GM18909 (cell line): ENCODE results near the gene RPS15A.
"Not testable (repeated sequence)": the region's sequence is repeated elsewhere in the genome, so short reads cannot be mapped to it uniquely, and the experiment has no call there.

Experiments used
- ATAC-seq: cut with Tn5 transposase; IDR thresholded peaks from one replicate; pipeline ENCODE4 v1.9.1; 2021; ENCODE audit warnings: mild to moderate bottlenecking; ENCODE audit not compliant: unreplicated experiment, poor library complexity

Gene RPS15A

DNA sequence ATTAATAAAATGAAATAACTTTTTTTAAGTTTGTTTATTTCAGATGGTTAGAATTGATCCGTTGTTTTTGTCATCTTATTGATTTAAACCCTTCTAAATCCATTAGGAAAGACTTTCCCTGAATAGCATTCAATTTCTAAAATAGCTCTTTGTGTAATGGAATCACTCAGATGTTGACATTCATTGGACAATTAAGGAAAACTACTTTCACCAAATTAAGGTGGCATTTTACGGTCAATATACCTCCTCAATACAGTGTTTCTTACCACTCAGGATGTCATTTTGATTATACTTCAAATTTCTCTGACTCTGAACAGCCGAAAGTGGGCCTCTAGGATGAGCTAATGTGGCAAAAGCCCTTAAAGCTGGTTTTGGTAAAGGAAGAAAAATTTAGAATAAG is 9.4 kb upstream of the RPS15A start:
- ATAC-seq, result no peak

DNA sequence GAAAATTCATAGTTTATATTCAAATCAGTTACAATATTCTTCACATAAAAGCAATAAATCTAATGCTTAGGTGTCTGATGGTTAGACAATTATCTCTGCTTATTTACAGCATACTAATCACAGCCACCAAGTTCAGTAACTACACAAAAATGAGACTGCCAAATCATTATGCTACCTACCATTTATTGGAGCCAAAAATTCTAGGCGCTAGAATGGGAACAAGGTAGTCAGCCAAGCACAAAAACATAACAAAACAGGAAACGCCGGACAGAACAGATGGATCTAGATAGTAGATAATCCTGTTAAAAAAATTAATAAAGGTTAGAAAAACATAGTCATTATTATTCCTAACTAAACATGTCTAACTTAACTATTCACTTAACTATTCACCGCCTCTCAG is 7.6 kb upstream of the RPS15A start:
- ATAC-seq, result no peak

DNA sequence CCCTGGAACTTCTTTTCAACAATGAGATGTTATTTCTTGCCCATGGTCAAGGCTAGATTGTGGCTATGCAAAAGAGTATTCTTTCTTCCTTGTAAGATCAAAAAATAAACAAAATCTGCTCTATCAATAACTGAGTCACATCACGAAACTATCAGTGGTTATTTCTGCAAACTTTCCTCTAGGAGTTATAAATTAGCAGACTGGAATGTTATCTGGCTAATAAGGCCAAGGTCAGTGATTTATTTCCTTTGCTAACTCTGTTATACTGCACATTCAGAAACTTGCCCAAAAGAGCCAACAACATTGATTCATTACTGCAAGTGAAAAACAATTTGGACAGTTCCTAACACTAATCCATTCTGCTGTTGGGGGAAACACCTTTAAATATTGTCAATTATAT is 6.2 kb upstream of the RPS15A start:
- ATAC-seq, result no peak

DNA sequence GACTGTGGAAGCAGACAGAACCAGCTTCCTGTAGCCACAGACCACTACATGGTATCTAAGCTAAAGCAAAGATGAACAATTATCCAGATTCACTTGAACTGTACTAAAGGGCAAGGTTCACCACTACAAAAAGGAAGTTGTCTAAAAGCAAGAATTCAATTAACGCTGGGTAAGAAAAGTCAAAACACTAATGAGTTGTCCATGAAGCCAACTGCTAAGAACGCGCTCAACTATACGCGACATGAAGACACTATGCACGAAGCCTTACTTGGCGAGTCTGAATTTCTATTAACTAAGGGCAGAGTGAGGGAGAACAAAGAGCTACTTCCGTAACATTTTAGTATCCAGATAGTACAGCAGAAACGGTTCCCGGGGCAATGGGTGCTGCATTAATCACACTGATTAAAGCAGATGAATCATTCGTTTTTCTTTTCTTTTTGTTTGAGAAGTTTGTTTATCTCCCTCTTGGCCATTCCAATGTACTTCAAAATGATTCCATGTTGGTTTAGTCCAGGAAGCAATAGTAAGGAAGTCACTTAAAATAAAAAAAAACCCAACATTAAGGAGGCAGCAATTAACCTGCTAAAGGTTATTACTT is 2.8 kb upstream of the RPS15A start:
- ATAC-seq, result no peak

DNA sequence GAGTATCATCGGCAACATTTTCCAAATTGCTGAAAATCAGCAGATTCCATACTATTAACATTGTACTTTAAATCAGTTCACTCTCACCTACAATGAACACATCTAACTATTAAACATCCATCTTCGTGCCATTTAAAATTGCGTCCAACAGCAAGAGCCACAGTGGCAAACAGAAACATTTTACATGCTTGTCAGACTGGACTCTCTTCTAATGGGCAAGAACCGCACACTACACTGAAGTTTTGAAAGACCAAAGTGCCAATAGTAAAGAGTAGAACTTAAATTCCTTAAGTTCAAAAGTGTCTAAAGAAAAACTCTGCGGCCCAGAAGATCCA is 652 bp downstream of the RPS15A start:
- ATAC-seq, result no peak

DNA sequence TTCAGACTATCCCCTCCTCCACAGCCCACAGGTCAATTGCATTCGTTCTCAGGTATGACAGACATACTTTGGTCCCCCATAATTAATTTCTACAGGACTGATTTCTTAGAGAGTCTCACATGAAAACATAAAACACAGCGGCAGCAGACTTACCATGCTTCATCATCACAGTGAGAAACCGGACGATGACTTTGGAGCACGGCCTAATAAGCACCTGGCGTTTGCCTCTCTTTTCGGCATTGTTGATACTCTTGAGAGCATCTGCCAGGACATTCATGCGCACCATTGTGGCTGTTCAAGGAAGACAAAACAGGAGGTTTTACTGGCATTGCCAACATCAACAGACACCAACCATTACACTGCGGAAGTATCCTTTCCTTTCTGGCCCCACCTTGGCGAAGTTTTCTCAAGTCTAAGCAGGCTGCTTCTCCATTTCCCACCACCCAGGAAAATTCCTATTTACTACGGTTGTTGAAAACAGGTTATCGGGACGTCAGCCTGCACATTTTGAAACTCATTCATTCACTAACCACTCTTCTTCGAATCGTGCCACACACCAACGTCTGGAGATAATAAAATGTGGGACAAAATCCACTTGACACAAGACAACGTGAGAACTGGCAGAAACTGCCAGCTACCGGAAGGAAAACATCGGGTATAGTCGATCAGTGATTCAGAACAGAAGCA is 1.2 kb downstream of the RPS15A start:
- ATAC-seq, result no peak

DNA sequence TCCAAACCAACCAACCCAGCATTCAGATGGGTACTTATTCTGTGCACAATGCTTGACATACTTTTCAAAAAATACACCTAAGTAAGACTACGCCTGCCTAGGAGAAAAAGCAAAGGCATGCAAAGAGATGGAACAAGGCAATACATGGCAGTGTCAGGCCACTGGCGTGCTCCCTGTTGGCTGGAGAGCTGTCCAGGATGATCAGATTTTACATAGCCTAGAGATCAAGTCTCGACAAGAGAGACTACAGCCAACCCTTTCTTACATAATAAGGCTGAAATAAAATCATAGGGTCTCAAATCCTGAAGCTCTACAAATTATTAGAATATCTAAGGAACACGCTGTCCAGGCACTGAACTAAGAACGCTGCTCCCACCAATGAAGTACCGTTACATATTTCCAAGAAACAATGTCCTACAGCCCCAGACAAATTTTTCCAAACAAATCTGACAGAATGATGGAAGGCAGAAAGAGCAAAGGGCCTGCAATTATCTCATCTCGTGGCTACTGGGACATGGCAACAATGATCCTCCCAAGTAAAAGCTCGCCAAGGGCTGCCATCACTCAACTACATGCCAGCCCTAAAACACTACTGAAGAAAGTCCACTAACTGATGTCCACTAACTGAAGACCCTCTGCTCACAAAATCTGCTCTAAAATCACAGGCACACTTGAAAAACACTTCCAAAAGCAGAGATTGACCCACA is 5.1 kb downstream of the RPS15A start:
- ATAC-seq, result no peak

DNA sequence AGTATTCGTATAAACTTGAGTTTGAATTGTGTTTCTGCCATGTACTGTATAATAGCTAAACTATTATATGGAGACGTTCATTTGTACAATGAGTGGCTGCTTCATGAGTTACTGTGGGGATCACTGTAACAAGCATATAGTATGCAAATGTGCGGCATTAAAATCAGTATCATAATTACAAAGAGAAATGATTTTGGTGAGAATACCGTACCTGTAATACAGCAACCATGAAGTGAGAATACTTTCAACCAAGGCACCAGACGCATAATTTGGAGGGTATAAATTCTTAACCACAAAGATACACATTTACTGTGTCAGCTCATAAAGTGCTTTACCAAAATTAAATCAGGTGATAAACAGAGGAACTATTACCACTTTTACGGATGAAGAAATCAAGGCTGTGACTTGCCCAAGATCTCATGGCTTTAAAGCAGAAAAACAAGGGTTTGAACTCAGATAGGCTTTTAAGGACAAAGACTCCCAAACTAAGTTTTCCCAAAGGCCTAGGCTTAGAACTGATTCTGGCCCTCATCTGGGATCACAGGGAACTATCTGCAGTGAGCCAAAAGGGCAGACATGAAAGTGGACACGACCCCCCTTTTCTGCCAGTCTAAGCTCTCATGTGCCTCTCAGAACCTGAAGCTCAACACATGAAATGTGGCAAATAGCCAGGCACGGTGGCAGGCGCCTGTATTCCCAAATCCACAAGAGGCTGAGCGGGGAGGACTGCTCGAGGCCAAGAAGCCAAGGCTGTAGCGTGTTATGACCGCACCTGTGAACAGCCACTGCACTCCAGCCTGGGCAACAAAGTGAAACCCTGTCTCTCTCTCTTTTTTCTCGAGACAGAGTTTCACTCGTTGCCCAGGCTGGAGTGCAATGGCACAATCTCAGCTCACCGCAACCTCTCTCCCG is 6.4 kb downstream of the RPS15A start:
- no peak for ATAC-seq

DNA sequence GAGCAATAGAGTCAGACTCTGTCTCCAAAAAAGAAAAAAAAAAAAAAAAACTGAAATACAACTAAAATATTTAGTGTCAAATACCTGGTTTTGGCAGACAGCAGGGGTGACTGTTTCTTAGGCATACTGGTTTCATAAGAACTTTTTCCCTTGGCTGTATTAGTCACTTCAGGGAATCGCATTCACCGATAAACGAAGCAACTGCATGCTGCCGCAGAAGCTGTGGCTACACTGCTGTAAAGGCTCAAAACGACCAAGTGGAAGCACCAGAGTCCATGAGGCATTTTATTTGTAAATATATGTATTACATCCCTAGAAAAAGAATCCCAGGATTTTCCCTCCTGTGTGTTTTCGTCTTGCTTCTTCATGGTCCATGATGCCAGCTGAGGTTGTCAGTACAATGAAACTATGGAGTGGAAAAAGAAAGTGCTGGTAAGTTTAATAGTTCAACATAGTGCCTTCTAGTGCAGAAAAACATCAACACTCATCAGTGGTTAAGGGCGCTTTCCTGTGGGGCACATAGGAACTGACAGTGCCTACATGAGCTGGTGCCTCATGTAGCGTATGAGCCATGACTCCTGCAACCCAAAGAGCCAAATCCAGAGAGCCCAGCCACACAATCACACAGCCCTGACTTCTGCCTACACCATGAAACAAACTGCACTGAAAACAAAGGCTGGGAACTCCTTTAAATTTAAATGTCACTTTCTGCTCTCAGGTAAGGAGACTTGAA is 7.3 kb downstream of the RPS15A start:
- ATAC-seq, result no peak

DNA sequence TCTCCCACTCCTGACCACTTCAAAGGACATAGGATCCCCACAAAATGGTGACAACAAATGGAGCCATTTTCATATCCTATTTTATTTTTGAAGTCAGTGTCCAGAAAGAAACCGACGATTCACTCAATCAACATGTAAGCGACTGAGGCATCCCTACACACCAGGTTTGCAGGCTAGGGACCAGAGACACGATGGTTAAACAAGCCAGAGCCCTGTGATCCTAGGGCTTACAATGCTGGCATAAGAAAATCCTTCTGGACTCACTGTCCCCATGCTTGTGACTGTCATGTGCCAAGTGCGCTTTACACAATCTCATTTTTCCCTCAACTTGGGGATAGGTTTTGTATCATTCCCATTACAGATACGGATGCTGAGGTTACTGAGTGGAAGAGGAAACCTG is 8.9 kb downstream of the RPS15A start:
- not testable (repeated sequence) for ATAC-seq

DNA sequence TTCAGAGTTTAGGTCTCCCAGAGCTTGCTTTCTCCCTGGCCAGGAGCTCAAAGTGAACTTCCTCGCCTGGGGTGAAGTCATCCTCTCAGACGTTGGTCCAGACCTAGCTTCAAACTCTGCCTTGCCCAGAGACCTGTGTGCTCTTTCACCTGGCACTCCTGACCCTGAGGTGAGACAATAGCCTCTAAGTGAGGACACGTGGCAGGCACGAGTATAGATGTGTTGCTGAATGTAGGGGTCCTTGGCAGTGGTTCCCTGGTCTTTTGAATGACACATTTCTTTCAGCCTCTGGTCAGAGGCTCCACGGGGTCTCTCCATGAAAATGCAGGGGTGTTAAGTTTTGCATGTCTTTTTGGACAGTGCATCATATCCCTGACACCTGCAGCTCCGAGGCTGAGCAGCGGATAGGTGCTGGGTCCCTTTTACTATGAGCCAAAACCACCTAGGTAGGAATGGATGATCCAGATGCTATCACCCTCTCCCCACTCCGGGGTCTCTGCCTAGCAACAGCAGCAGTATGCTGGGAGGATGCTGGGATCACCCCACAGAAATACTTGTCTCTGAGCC is 9.6 kb downstream of the RPS15A start:
- not testable (repeated sequence) for ATAC-seq

DNA sequence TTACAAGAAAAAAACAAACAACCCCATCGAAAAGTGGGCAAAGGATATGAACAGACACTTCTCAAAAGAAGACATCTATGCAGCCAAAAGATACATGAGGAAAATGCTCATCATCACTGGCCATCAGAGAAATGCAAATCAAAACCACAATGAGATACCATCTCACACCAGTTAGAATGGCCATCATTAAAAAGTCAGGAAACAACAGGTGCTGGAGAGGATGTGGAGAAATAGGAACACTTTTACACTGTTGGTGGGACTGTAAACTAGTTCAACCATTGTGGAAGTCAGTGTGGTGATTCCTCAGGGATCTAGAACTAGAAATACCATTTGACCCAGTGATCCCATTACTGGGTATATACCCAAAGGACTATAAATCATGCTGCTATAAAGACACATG is 12.5 kb downstream of the RPS15A start:
- ATAC-seq, result not testable (repeated sequence)

DNA sequence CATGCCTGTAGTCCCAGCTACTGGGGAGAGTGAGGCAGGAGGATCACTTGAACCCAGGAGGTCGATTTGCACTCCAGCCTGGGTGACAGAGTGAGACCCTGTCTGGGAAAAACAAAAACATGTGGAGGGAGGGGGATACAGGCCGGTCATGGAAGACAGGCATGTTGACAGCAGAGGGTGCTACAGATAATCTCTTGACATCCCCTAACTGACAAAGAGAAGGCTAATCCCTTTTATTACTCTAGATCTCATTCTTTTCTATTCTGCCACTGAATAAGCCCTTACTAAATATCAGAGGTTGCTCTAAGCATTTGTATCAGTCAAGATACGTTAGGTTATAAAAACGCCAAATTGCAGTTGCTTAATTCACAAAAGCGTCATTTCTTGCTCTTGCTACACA is 13.8 kb downstream of the RPS15A start:
- ATAC-seq, result not testable (repeated sequence)

DNA sequence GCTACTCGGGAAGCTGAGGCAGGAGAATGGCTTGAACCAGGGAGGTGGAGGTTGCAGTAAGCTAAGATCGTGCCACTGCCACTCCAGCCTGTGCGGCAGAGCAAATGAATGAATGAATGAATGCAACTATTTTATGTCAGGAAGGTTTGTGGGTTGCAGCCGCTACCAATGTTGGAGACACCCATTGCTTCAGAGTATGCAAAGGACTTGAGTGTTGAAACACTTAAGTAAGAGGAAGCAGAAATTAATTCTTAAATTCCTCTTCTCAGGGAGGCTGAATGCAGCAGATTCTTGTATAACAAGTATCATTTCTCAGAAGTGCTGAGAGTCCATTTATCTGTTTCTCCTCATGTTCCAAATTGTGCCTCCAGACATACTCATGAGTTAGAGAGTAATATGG is 15.5 kb downstream of the RPS15A start:
- not testable (repeated sequence) for ATAC-seq

DNA sequence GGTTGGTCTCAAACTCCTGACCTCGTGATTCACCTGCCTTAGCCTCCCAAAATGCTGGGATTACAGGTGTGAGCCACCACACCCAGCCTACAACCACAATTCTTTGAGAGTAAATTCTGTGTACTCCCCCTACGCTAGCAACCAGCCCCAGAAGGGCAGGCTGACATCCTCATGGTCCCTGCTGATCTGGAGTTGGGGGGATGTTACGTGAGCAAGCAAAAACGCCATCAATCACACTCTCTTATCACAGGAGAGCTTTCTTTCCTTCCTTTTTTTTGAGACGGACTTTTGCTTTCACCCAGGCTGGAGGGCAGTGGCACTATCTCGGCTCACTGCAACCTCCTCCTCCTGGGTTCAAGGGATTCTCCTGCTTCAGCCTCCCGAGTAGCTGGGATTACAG is 18.0 kb downstream of the RPS15A start:
- not testable (repeated sequence) for ATAC-seq

DNA sequence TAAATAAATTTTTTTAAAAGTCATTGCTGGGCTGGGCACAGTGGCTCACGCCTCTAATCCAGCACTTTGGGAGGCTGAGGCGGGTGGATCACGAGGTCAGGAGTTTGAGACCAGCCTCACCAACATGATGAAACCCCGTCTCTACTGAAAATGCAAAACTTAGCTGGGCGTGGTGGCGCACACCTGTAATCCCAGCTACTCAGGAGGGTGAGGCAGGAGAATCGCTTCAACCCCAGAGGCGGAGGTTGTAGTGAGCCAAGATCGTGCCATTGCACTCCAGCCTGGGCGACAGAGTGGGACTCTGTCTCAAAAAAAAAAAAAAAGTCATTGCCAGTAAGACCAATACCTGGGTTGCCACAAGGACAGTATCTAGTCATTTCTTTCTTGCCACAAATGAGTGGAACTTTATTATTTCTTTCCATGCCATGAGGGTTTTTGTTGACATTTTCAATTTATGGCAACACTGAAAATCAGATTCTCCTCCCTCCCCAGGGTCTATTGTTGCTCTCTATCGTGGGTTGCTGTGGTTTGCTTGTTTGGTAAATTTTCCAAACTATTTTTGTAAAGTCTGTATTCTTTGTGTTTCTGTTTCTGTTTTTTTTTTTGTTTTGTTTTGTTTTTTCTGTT is 19.7 kb downstream of the RPS15A start:
- not testable (repeated sequence) for ATAC-seq

DNA sequence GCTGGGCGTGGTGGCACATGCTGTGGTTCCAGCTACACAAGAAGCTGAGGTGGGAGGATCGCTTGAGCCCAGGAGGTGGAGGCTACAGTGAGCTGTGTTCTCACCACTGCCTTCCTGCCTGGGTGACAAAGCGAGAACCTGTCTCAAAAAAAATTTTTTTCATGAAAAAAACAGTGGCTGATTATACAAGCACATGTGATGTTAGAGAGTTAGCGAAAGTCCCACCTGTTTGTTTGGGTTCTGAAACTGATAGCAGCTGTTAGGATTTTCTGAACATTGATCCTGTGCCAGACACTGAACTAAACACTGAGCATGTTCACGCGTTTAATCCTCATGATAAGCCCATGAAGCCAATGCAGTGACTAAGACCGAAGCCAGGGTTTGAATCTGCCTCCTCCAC is 22.9 kb downstream of the RPS15A start:
- peak; percentile 68 for ATAC-seq

DNA sequence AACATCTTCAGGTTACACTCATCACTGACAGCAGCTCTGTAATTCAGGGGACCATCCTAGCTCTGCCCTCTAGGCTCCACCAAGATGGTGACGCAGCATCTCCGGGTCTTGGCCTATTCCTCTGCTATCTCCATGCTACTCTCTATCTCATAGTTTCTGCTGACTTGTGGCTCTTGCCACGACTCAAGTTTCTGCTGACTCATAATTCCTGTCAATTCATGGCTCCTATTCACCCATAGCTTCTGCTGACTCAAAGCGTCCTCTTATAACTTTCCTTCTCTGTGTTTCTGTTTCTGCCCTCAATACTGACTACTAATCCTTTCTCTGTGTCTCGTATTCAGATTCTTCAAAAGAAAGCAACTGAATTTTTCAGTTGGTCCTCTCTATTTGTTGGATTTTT is 27.4 kb downstream of the RPS15A start:
- peak; percentile 48 for ATAC-seq
